Stimulated activated CD4-positive, alpha-beta T cell treated with anti-CD3 and anti-CD28 coated beads, Interleukin-2, amount 100 ng/mL, for 48 hours (primary cell): Measurements from ENCODE around the gene ODF2L.
"Not testable (repeated sequence)": the region's sequence is repeated elsewhere in the genome, so short reads cannot be mapped to it uniquely, and the experiment has no call there.

Experiments
- DNase-seq, 2 donors: peaks; one replicate each; pipeline ENCODE4 v3.0.0-alpha.2; 2020

ODF2L gene

DNA sequence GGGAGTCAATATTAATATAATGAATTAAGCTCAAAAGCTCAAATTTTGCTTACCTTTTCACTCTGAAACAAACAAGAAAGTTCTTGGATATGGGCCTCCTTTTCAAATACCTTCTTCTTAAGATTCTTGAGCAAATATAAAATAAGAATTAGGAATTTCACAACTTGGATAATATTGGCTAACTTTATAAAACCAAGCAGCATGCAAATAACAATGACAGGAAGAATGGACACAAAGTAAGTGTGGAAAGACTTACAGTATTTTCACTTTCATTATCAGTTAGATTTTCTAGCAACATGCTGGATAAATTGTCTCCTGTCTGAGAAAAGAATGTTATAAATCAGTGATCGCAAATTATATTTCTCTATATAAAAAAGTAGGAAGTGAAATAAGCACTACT lies 13.2 kb downstream of the ODF2L start:
- no peak for DNase-seq

DNA sequence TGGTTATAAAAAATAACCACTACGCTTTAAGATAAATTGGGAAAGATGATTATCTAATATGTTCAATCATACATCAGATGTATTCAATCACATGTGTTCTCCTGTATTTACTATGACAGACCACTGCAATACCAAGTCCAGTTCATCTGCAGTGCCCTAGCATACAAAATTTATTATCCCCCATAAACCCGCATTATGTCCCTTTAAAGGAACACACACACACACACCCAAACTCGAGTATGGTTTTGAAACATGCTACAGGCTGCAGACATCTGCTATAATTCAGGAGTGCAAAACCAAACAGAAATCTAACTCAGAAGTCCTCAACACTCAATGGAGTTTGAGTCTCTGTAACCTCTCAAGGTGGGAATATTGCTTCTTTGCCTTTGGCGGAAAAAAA lies 14.9 kb downstream of the ODF2L start:
- DNase-seq: no peak

DNA sequence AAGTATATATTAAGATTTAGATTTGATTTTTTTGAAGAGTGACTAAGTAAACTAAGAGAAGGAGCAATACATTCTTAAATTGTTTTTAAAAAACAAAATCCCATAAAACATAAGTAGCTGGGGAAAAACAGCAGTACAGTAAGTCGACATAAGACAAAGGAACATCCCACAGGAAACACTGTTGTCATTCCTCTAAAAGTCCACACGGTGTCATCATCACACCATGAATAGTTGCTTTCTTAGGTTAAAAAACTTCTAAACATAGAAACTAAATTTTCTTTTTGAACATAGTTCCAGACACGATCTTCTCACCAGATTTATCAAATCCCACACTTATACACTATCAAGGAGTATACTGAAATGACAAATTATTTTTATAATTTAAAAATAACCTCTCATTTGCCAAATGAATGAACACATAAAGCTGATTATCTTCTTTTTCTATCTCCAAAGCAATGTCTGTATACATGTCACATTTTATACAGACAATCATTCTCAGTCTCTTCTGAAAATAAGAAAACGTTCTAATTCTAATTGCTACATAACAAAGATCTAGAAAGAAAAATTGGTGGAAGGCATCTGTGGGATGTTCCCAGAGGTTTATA lies 15.8 kb downstream of the ODF2L start:
- no peak for DNase-seq

DNA sequence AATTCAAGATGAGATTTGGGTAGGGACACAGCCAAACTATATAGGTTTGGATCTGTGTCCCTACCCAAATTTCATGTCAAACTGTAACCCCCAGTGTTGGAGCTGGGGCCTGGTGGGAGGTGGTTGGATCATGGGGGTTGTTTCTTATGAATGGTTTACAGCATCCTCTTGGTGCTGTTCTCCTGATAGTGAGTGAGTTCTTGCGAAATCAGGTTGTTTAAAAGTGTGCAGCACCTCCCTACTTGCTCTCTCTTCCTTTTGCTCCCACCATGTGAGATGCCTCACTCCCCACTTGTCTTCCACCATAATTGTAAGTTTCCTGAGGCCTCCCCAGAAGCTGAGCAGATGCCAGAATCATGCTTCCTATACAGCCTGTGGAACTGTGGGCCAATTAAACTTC lies 17.3 kb downstream of the ODF2L start:
- no peak for DNase-seq

DNA sequence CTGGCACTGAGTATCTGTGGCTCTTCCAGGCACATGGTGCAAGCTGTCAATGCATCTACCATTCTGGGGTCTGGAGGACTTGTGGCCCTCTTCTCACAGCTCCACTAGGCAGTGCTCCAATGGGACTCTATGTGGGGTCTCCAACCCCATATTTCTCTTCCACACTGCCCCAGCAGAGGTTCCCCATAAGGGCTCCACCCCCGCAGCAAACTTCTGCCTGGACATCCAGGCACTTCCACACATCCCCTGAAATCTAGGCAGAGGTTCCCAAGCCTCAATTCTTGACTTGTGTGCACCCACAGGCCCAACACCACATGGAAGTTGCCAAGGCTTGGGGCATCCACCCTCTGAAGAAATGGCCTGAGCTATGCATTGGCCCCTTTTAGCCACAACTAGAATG lies 18.8 kb downstream of the ODF2L start:
- DNase-seq: no peak

DNA sequence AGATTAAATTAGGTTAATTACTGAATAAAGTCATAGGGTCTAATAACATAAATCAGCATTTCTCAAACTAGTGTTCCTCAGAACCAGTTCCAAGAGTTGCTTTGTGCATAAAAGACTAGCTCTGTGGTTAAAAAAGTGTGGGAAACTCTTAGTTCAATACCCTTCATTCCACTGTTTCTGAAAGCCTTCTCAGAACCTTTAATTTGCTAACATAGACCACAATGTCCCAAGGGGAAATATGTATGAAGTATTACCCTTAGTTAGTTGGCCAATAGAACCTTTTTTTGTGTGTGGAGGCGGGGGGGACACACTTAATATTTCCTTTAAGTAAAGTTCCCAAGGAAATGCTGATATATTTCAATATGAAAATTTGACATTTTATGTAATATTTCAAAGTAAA lies 20.4 kb downstream of the ODF2L start:
- no peak for DNase-seq

DNA sequence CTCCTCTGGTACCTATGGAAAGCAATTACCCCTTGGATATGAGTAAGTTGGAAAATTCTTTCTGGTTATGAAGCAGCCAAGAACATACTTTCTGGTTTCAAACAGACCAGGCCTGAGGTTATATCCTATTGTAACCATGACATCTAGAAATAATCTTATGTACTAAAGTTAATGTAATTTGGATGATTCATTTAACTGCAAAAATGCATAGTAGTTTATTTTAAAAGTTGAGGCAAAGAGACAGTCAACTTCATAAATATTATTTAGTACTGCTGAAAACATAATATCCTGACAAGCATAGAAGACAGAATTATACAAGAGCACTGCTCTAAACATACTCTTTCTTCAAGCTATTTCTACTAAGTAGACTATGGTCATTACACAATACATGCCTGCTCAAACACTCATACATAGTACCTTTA lies 25.5 kb downstream of the ODF2L start:
- DNase-seq: no peak

DNA sequence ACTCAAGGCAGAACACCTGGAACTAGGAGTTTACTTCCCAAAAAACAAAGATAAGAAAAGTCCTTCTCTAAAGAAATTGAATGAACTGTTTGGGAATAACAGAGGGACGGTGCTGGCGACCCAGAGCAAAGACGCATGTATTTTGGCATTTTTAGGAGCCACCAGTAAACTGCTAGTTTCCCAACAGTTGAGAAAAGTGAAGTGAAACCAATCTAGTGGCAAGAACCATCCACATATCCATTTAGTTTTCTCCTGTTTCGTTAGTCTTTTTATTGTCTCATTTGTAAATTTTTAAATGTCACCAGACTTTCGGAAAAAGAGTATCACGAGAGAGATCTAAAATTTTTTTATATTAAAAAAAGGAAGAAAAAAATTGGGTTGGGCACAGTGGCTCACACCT lies 30.2 kb downstream of the ODF2L start:
- DNase-seq: no peak

DNA sequence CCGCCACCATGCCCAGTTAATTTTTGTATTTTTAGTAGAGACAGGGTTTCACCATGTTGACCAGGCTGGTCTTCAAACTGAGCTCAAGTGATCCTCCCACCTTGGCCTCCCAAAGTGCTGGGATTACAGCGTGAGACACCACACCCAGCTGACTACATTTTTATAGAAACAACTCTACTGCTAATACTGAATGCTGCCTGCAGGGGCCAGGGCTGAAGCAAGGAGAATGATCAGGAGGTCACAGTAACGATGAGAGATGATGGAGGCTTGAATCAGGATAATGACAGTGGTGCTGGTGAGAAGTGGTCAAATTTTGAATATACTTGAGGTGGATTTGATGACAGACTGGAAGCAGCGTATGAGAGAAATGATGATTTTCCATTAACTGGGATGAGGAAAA lies 33.3 kb downstream of the ODF2L start:
- no peak for DNase-seq

DNA sequence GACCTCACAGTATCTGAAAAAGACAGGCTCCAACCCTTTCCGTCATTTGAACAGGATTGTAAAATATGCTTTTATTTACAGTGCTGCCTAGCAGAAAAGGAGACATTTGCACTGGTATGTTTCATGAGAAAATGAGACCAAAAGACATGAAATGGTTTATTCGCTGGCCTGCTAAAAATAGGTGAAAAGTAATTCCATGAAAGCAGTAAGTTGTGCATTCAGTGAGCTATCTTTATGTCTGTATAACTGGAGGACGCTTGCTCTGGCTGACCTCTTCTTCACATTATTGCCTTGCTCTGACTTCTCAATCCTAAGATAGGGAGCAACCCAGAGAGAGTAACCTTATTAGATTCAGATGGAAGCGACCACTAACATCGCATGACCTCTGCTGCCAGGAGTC lies 38.3 kb downstream of the ODF2L start:
- no peak for DNase-seq

DNA sequence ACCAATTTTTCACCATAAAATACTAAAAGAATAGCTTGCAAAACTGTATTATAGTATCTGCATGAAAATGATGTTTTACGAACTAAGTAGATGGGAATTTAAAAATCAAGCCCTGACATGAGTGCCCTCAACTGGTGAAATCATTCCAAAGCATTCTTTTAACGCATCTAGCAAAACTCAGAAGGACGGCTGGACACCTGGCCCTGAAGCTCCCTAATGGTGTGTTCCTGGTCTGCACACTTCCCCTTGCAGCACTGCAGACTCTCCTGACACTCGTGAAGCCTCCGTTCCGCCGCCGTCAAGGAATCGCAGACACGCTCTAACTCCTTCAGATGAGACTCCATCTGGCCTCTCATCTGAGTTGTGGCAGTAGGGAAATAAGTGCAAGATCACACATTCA lies 39.9 kb downstream of the ODF2L start:
- no peak for DNase-seq

DNA sequence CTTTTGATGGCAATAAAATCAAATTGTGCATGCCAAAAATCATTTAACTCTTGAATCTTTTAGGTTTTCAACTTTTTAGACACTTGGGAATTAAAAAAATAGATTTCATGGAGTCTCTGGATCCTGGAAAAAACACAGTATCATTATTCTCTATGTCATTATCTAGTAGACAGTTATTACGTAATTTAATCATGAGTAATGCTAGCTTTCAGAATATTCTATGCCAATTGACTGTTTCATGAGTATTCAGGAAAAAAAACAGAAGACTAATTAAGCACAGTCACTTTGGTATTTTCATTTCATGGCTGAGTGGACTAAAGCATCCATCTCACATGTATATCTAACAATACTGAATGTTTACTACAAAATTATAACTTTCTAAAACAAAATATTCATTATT lies 44.0 kb downstream of the ODF2L start:
- DNase-seq: no peak

DNA sequence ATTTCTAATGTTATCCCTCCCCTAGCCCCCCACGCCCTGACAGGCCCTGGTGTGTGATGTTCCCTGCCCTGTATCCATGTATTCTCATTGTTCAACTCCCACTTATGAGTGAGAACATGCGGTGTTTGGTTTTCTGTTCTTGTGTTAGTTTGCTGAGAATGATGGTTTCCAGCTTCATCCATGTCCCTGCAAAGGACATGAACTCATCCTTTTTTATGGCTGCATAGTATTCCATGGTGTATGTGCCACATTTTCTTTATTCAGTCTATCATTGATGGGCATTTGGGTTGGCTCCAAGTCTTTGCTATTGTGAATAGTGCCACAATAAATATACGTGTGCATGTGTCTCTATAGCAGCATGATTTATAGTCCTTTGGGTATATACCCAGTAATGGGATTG lies 45.9 kb downstream of the ODF2L start:
- not testable (repeated sequence) for DNase-seq

DNA sequence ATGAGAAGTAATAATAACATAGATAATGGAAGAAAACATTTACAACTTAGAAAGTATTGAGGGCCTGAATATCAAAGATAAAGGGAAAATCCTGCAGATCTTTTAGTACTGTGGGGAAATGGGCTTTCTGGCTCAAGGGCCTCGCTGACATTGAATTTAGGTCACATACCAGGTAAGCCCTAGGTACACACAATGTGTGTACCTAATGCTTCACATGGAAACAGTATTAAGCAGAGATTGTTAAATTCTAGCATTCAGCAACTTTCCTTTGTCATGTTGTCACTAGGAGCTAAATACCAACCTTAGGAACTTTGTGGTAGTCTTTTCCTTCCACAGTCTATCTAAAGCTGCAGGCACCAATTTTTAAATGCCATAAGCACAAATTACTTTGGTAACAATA lies 49.7 kb downstream of the ODF2L start:
- DNase-seq: no peak

DNA sequence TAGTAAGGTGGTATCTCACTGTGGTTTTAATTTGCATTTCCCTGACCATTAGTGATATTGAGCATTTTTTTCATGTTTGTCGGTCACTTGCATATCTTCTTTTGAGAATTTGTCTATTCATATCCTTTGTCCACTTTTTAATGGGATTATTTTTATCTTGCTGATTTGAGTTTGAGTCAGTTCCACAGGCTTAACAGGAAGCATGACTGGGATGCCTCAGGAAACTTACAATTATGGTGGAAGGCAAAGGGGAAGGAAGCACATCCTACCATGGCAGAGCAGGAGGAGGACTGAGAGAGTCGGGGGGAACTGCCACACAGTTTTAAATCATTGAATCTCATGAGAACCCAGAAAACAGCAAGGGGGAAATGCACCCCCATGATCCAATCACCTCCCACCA lies 51.1 kb downstream of the ODF2L start:
- no peak for DNase-seq

DNA sequence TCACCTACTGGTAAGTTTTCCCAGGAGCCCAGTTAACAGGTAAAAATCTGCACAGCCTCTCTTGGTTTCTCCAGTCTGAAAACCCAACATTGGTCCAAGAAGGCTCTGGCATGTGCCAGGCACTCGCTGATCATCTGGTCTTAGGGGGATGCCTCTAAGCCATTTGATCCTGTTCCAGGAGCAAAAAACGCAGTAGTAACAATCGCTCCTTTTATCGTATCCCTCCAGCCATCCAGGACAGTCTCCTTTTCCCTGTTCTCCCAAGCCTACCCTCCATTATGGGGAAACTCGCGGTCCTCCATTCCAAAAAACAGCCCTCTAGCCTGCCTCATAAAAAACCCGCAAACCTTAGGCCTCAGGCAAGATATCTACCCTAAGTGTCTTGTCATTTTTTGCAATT lies 56.2 kb downstream of the ODF2L start:
- DNase-seq: no peak

DNA sequence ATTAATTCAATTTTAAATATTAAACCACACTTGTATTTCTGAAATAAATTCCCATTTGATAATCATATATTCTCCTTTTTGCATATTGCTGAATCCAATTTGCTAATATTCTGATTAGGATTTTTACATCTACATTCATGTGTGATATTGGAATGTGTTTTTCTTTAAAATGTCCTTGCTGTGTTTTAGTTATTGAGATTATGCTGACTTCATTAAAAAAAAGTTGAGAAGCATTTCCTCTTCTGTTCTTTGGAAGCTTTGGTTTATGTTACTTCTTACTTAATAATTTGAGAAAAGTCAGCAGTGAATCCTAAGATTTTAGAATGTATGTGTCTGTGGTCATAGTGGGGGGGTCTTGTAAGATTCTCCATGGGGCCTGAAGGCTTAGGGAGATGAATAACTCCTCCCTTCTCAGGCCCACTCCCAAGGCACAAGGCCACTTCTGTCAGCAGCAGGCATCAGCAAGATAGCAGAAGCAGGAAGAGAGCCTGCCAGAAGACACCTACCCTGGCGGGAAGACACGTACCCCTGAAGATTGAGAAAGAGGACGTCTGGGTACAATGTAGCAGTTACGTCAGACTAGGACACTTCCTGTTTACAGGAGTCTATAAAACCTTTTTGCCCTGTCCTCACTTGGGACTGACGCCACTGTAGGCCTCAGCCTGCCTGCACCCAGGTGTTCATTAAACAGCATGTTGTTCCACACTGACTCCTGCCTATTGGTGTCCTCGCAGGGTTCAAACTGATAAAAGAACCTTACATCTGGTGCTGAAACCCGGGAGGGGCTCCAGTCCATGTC lies 56.9 kb downstream of the ODF2L start:
- DNase-seq: no peak

DNA sequence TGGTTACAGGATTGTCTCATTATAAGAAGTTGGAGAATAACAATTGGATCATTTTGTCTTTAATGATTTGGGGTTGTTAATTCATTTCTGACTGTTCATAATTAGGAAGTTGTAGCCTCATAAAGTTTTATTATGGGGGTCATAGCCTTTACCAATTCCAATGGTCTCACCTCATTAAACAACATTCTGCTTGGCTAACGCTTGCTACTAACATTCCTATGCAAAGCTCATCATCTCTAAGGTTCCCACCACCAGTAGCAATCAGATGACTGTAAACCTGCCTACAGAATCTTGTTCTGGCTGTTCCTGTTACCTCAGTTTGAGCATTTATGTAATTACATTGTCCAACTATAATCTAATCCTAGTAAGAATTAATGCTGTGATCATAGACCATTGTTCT lies 60.2 kb downstream of the ODF2L start:
- DNase-seq: no peak

DNA sequence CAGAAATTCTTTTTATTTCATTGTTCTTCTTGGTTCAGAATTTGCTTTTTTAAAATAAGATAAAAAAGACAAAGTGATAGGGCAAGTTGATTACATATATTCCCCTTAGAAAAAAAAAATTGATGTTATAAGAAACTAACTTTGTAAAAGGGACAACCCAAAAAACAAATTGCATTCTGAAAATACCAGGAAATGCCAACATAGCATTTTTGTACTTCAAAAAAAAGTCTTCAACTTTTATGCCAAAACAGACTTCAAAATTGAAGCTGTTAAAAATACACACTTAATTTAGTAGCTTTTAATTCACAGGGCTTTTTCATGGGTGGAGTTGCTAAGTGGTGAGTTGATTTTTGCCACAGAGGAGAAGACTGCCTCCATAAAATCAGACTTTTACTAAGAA lies 70.9 kb downstream of the ODF2L start:
- DNase-seq: no peak

DNA sequence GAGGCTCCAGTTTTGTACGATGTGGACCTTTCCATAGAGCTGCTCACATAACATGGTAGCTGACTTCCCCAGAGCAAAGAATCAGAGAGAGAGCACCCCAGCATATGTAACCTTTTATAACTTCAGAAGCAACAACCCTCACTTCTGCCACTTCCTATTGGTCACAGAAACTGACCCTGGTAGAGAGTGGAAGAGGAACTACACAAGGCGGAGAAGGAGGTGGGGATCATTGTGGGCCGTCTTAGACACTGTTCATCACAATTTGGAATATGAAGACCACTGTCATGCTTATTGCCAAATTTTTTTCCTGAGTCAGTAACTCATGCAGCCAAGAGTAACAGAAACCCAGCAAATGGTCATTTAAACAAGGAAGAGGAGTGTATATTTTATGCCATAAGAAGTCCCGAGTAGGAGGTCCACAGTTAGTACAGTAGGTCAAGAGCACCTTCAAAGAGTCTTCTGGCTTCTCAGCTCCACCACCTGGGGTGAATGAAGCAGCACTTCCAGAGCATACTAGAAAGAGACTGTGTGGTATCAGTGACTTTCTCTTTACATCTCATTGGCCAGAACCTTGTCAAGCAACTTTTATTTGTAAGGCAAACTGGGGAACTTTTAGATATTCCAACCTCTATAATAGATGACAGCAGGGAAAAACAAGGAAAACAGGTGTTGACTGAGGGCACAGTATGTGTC lies 71.8 kb downstream of the ODF2L start:
- DNase-seq: no peak

DNA sequence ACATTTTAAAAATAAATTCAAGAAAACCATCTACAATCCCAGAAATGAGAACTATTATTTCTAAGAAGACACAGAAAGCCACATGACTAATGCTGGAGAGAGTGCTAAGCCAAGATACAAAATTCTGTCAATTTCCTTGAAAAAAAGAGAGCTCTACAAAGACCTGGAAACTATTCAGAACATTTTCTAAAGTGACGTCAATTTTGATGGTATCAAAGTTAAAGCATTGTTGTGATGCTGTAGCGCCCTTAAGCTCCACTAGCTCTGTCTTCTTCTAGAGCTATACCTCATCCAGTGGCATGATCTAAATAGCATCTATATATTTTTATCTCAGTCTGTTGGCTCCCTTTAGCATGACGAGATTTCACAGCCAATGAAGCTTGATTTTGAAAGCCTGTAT lies 73.9 kb downstream of the ODF2L start:
- no peak for DNase-seq

DNA sequence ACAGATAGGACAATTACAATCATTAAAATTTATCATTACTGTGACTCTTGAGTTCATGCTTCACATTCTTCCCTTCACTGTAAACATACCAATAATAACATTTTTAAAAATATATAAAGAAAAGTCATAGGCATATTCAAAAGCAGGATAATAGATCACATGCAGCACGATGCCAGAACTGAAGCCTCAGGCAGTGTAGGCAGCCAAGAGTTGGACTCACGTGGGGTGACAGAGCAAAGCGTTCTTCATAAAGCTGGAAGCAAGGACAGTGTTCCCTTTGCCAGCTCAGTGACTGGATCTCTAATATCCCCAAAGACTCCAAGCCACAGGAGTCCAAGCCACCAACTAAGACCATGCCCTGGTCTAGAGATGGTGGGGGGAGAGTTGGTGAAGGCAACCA lies 77.7 kb downstream of the ODF2L start:
- no peak for DNase-seq

DNA sequence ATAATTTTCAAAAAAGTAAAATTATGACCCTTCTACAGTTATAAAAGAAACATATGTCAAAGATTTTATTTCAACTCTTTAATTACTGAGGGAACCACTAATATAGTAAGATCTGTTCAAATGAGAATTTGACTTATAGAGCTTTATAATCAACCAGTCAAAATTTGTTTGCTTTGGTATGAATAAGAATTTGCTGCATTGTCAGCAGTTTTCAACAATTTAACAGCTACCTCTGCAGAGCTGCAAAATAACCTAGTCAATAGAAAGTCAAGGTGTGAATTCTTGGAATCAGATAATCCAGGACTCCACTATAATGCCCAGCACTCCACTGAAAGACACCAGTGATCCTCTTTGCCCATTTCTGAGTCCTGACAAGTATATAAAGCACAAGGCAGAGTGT lies 78.2 kb downstream of the ODF2L start:
- no peak for DNase-seq

DNA sequence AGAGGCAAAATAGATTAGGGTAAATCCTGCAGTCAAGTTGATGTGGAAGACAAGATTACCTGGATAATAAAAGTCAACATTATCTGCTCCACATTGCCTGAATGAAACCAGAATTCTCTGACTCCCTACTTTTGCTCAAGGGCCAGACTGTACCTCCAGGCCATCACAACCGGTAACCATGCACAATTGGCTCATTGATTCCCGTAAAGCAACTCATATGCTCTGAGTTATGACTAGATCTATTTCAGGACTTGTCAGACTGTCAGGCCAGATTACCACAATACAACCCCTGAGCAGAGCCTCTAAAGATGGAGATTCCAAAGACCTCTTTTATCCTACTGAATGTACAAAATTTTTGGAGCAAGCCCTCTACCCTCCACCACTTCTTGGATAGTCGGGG lies 90.4 kb downstream of the ODF2L start:
- DNase-seq: no peak
